Trophoblast cell (in vitro differentiated cells and primary cell): ENCODE measurements around the gene KCTD17. TPM values are rescaled to one million over a fixed set of nuclear protein-coding genes. Genes with fewer than 3 reads are reported as not detected.

ENCODE experiments used
- DNase-seq, 2 donors: peaks; one replicate each; pipeline ENCODE4 v3.0.0-alpha.2; 2016
- H2AFZ ChIP-seq: 2 replicates; pipeline ENCODE4 v1.6.1; 2013; ENCODE audit warnings: low read length, moderate library complexity, mild to moderate bottlenecking; ENCODE audit not compliant: insufficient read depth, poor library complexity
- H2AK5ac ChIP-seq: 2 replicates; pipeline ENCODE4 v1.6.1; 2013; ENCODE audit warnings: mild to moderate bottlenecking, low read length
- H2BK120ac ChIP-seq: 2 replicates; pipeline ENCODE4 v1.6.1; 2013; ENCODE audit warnings: low read length, mild to moderate bottlenecking, moderate library complexity; ENCODE audit not compliant: insufficient read depth, poor library complexity
- H2BK12ac ChIP-seq: 2 replicates; pipeline ENCODE4 v1.6.1; 2013; ENCODE audit warnings: mild to moderate bottlenecking, low read length, moderate library complexity
- H2BK5ac ChIP-seq: 2 replicates; pipeline ENCODE4 v1.6.1; 2013; ENCODE audit warnings: low read length, low read depth, moderate library complexity, mild to moderate bottlenecking; ENCODE audit not compliant: poor library complexity
- H3K14ac ChIP-seq: 2 replicates; pipeline ENCODE4 v1.6.1; 2013; ENCODE audit warnings: mild to moderate bottlenecking, low read length
- H3K18ac ChIP-seq: 2 replicates; pipeline ENCODE4 v1.6.1; 2013; ENCODE audit warnings: mild to moderate bottlenecking, low read length
- H3K23ac ChIP-seq: 2 replicates; pipeline ENCODE4 v1.6.1; 2013; ENCODE audit warnings: low read length
- H3K27ac ChIP-seq: 2 replicates; pipeline ENCODE4 v1.5.1; 2013; ENCODE audit warnings: low read depth, mild to moderate bottlenecking, inconsistent platforms, low read length, moderate library complexity
- H3K27me3 ChIP-seq: 2 replicates; pipeline ENCODE4 v1.6.1; 2013; ENCODE audit warnings: inconsistent platforms, mild to moderate bottlenecking, low read length, moderate library complexity; ENCODE audit not compliant: insufficient read depth
- H3K36me3 ChIP-seq, 2 experiments: 1 replicate in 1 of 2; 2 replicates in 1 of 2; pipeline ENCODE4 v1.6.1; 2013; ENCODE audit warnings: low read length in 2 of 2, mild to moderate bottlenecking in 2 of 2, moderate library complexity in 1 of 2; ENCODE audit not compliant: insufficient read depth in 2 of 2, control insufficient read depth in 1 of 2
- H3K4ac ChIP-seq: 2 replicates; pipeline ENCODE4 v1.6.1; 2013; ENCODE audit warnings: low read depth, mild to moderate bottlenecking, low read length, moderate library complexity
- H3K4me1 ChIP-seq, 2 experiments: 1 replicate in 1 of 2; 2 replicates in 1 of 2; pipeline ENCODE4 v1.6.1; 2013; ENCODE audit warnings: low read length in 2 of 2, mild to moderate bottlenecking in 2 of 2, moderate library complexity in 1 of 2; ENCODE audit not compliant: insufficient read depth in 2 of 2, control insufficient read depth in 1 of 2
- H3K4me2 ChIP-seq: 2 replicates; pipeline ENCODE4 v1.6.1; 2013; ENCODE audit warnings: inconsistent platforms, mild to moderate bottlenecking, low read length, moderate library complexity
- H3K4me3 ChIP-seq: 2 replicates; pipeline ENCODE4 v1.5.1; 2013; ENCODE audit warnings: mild to moderate bottlenecking, low read depth, low read length, inconsistent platforms
- H3K79me1 ChIP-seq: one replicate; pipeline ENCODE4 v1.6.1; 2013; ENCODE audit warnings: low read length
- H3K79me2 ChIP-seq: 2 replicates; pipeline ENCODE4 v1.6.1; 2013; ENCODE audit warnings: low read length, mild to moderate bottlenecking; ENCODE audit not compliant: control insufficient read depth, insufficient read depth, poor library complexity
- H3K9ac ChIP-seq: 2 replicates; pipeline ENCODE4 v1.6.1; 2013; ENCODE audit warnings: mild to moderate bottlenecking, low read length
- H3K9me3 ChIP-seq: 2 replicates; pipeline ENCODE4 v1.6.1; 2013; ENCODE audit warnings: low read depth, mild to moderate bottlenecking, control low read depth, inconsistent platforms, low read length; ENCODE audit not compliant: insufficient read depth
- H4K12ac ChIP-seq: 2 replicates; pipeline ENCODE4 v1.6.1; 2013; ENCODE audit warnings: low read depth, mild to moderate bottlenecking, low read length, moderate library complexity
- H4K8ac ChIP-seq: 2 replicates; pipeline ENCODE4 v1.6.1; 2013; ENCODE audit warnings: low read depth, mild to moderate bottlenecking, low read length, moderate library complexity
- H4K91ac ChIP-seq: one replicate; pipeline ENCODE4 v1.6.1; 2013; ENCODE audit warnings: low read depth, mild to moderate bottlenecking, low read length, moderate library complexity
- WGBS: extraction: QIAGEN DNeasy Blood & Tissue Kit; methylation state at CpG from one replicate; pipeline ENCODE4 v1.1.7; 2013; ENCODE audit warnings: missing lambda C conversion rate; ENCODE audit not compliant: insufficient read length, insufficient coverage; ENCODE audit errors: extremely low coverage; 5-methylcytosine and 5-hydroxymethylcytosine counted together
- polyA plus RNA-seq: library from polyadenylated mRNA; stranded (reverse); fragments of 200-250 nt; gene quantifications from 2 replicates; pipeline ENCODE4 v1.2.3, GENCODE V29; 2013

The KCTD17 gene
- 6.8 and 7.2 TPM in 2 replicates for polyA plus RNA-seq

GRCh38 chr22:37051391-37052385 is at the start of gene KCTD17:
KCTD17 (plus strand) TSS chr22:37051742; CDS start chr22:37051761, 19 bp downstream.
- H3K79me2 ChIP-seq = no peaks in the 10 kb centered on the region
- no peak within 1 kb of the TSS for H4K12ac ChIP-seq
- H2AFZ ChIP-seq = peak within 1 kb of the TSS; percentile 48
- H4K91ac ChIP-seq = peak within 1 kb of the TSS; percentile 3
- H2BK12ac ChIP-seq = no peak within 1 kb of the TSS
- H2BK120ac ChIP-seq = peak within 1 kb of the TSS; percentile 14
- no peaks in the 10 kb centered on the region for H3K36me3 ChIP-seq
- peak within 1 kb of the TSS; percentile 44 for H4K8ac ChIP-seq
- H3K14ac ChIP-seq = peak within 1 kb of the TSS; percentile 18
- H3K4me3 ChIP-seq = peak within 1 kb of the TSS; percentile 77
- no peak within 1 kb of the TSS for H3K27ac ChIP-seq
- no peak within 1 kb of the TSS for H2BK5ac ChIP-seq
- peak; percentile 96 to 99 for DNase-seq
- peaks cover 3 to 5% of the 10 kb centered on the region in 2 experiments for H3K4me1 ChIP-seq
- H2AK5ac ChIP-seq = peak within 1 kb of the TSS; percentile 31
- H3K4ac ChIP-seq = no peak within 1 kb of the TSS
- H3K23ac ChIP-seq = no peak within 1 kb of the TSS
- H3K9me3 ChIP-seq = no peaks in the 10 kb centered on the region
- H3K4me2 ChIP-seq = peak within 1 kb of the TSS; percentile 89
- no peak within 1 kb of the TSS for H3K18ac ChIP-seq
- peaks cover 2% of the 10 kb centered on the region for H3K79me1 ChIP-seq
- peaks cover 3% of the 10 kb centered on the region for H3K27me3 ChIP-seq
- WGBS = no CpG with 5 or more reads among the region's 89 CpGs
- no peak within 1 kb of the TSS for H3K9ac ChIP-seq

DNA sequence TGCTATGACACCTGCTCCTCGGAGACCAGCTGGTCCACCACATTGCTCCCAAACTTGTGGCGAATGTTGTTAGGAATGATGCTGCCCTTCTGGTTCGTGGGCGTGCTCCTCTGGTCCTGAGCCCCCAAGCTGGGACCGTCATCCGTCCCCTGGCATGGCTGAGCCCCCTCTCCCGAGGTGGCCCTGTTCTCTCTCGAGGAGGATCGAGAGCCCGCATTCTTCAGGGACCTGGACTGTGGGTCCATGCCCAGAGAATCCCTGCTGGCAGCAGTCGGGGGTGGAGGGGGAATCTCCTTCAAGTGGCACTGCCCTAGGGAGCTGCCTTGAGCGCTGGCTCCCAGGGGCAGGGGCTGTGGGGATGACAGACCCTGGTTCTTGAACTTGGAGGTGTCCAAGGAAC is 49.7 kb upstream of the KCTD17 start:
- H3K4me1 ChIP-seq = peaks cover 4 to 8% of the 10 kb centered on the region in 2 experiments
- H4K12ac ChIP-seq = no peak overlapping the region
- H3K23ac ChIP-seq = no peak overlapping the region
- no peak overlapping the region for H2AK5ac ChIP-seq
- H2BK5ac ChIP-seq = no peak overlapping the region
- H2BK12ac ChIP-seq = no peak overlapping the region
- no peak overlapping the region for H2AFZ ChIP-seq
- no peak for DNase-seq
- H3K79me2 ChIP-seq = no peaks in the 10 kb centered on the region
- no CpG with 5 or more reads among the region's 12 CpGs for WGBS
- H3K9ac ChIP-seq = no peak overlapping the region
- no peak overlapping the region for H3K4ac ChIP-seq
- H2BK120ac ChIP-seq = no peak overlapping the region
- no peak overlapping the region for H3K4me3 ChIP-seq
- no peaks in the 10 kb centered on the region for H3K27me3 ChIP-seq
- H3K9me3 ChIP-seq = no peaks in the 10 kb centered on the region
- H3K18ac ChIP-seq = no peak overlapping the region
- no peak overlapping the region for H4K8ac ChIP-seq
- no peak overlapping the region for H3K27ac ChIP-seq
- no peaks in the 10 kb centered on the region for H3K79me1 ChIP-seq
- no peaks in the 10 kb centered on the region for H3K36me3 ChIP-seq
- no peak overlapping the region for H3K4me2 ChIP-seq
- no peak overlapping the region for H4K91ac ChIP-seq
- no peak overlapping the region for H3K14ac ChIP-seq

DNA sequence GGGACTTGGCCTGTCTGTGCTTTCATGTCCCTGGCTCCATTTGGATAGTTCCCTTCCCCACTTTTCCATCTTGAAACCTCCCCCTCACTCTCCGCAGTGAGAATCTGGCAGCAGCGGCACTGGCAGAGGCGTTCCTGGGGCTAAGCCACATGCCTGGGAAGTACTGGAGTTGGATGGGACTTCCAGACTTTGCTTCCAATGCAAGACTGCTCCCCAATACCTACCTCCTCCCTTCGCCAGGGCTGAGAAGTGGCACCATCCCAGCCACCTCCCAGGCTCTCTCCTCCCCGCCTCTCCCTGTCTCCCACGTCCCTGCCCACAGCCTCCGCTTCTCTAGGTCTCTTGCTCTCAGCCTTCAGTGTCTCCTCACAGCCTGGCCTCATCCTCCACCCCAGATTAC is 48.9 kb upstream of the KCTD17 start:
- Histone ChIP-seq H4K91ac (no peak overlapping the region), H2BK120ac (no peak overlapping the region), H2AK5ac (no peak overlapping the region), H2BK5ac (no peak overlapping the region), H3K23ac (no peak overlapping the region), H3K79me2 (no peaks in the 10 kb centered on the region), H3K4me2 (no peak overlapping the region), H3K4me3 (no peak overlapping the region), H3K36me3 (no peaks in the 10 kb centered on the region), H3K9ac (no peak overlapping the region), H3K4me1 (peaks cover 4 to 8% of the 10 kb centered on the region in 2 experiments), H3K27me3 (no peaks in the 10 kb centered on the region), H2BK12ac (no peak overlapping the region), H3K79me1 (no peaks in the 10 kb centered on the region), H4K12ac (no peak overlapping the region), H3K14ac (no peak overlapping the region), H3K27ac (no peak overlapping the region), H3K9me3 (no peaks in the 10 kb centered on the region), H3K4ac (no peak overlapping the region), H2AFZ (no peak overlapping the region), H3K18ac (no peak overlapping the region), H4K8ac (no peak overlapping the region)
- no peak for DNase-seq
- no CpG with 5 or more reads among the region's 7 CpGs for WGBS

DNA sequence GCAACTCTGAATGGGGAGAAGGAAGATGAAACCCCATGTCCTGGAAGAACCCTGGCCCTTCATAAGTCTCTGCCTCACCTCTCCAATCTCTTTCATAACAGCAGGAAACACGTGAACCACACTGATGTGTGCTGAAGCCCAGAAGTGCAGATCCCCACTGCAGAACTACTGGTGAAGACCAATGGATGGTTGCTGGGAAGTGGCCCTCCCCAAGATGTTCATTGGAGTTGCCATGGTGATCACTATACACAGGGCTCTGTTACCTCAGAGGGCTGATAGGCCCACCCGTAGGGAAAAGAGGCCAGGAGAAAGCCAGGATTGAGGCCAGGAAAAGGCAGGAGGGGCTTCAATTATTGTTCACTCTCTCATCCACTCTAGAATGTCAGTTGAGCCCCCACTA is 43.9 kb upstream of the KCTD17 start:
- no peak overlapping the region for H3K4me3 ChIP-seq
- no peak overlapping the region for H4K91ac ChIP-seq
- H3K4me2 ChIP-seq = no peak overlapping the region
- no peak overlapping the region for H2AFZ ChIP-seq
- no peak overlapping the region for H3K23ac ChIP-seq
- WGBS = no CpG with 5 or more reads among the region's 2 CpGs
- peaks cover 4% of the 10 kb centered on the region for H3K9me3 ChIP-seq
- DNase-seq = no peak
- H2BK120ac ChIP-seq = no peak overlapping the region
- H2BK5ac ChIP-seq = no peak overlapping the region
- no peak overlapping the region for H3K9ac ChIP-seq
- no peak overlapping the region for H4K12ac ChIP-seq
- H2AK5ac ChIP-seq = no peak overlapping the region
- no peaks in the 10 kb centered on the region for H3K27me3 ChIP-seq
- H3K4ac ChIP-seq = no peak overlapping the region
- no peak overlapping the region for H3K27ac ChIP-seq
- H3K36me3 ChIP-seq = no peaks in the 10 kb centered on the region
- H3K79me1 ChIP-seq = no peaks in the 10 kb centered on the region
- no peaks in the 10 kb centered on the region for H3K79me2 ChIP-seq
- no peak overlapping the region for H2BK12ac ChIP-seq
- H4K8ac ChIP-seq = no peak overlapping the region
- H3K14ac ChIP-seq = no peak overlapping the region
- no peak overlapping the region for H3K18ac ChIP-seq
- no peaks in the 10 kb centered on the region for H3K4me1 ChIP-seq
